ENCODE measurements around the gene C1orf174.

The C1orf174 gene

GRCh38 chr1:3908886-3909517, 8.9 kb upstream of the C1orf174 start:
- no peak for DNase-seq

DNA sequence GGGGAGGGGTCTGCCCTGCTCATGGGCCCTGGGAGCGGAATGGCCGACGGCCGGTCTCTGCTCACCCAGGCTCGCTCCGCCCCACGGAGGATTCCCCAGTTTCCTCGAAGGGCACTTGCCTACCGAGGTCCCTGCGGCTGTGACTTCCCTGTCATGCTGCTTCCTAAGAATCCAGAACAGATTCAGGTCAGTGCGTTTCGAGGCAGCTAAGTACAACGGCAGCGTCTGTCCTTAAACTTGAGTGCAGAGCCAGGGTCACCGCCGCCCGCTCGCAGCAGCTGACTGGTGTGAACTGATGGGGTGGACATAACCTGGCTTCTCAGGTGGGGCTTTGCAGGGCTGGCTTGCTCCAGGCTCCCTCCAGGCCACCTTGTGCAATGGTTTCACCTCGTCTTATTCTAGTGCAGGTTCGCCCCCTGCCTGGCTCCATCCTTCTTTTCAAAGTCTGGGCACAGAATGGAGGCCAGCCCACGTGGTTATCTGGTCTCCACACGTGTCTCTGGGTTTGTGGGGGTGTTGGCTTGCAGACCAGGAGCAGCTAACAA, 7.6 kb upstream of the C1orf174 start:
- DNase-seq = no peak

- peak in 1 of 2 experiments; percentile 66 for DNase-seq
Measured at GRCh38 chr1:3907031-3907534, 7.0 kb upstream of the C1orf174 start.

GRCh38 chr1:3906672-3907020, 6.6 kb upstream of the C1orf174 start:
- DNase-seq = no peak

- DNase-seq = no peak
Measured at GRCh38 chr1:3905953-3906671, 6.0 kb upstream of the C1orf174 start.

- DNase-seq = no peak
Measured at GRCh38 chr1:3905266-3905952, 5.3 kb upstream of the C1orf174 start.

GRCh38 chr1:3904843-3905185, 4.7 kb upstream of the C1orf174 start:
- no peak for DNase-seq

- no peak for DNase-seq
Measured at GRCh38 chr1:3904006-3904842, 4.2 kb upstream of the C1orf174 start.

DNA sequence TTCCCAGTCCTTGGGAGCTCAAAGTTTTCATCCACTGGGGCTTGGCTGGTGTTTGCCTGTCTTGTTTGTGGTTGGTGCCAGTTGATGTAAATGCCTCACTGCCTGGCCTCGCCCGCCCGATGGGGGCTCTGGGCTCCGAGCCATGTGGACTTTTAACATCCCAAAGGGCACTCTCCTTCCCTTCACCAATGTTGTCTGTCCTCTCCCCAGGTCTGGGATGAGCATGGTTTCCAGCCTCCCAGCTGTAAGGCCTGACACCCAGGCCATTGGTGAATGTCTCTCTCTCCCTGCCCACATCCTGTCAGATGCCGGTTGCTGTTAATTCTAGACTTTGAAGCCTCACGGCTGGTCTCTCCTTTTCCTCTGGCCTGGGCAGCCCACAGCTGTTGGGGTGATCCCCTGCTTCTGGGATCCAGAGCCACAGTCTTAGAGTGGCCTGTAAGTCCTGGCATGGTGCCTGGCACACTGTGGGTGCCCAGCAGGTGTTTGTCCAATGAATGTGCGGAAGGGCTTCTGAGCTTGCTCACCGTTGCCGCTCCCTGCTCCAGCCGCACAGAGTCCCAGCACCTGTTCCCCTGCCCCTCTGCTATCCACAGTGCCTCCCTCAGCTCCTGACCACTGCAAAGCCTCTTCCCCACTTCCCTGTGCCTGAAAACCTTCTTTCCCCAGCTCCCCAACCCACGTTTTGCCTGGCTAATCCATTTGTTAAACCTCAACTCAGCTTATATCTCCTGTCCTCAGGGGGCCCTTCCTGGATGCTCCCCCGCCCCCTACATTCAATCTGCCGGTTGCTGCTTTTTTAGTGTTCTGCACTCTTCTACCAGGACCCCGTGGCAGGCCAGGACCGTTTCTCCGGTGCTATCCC, 3.3 kb upstream of the C1orf174 start:
- peak in 1 of 2 experiments; percentile 41 for DNase-seq

GRCh38 chr1:3902571-3903091, 2.6 kb upstream of the C1orf174 start:
- peak in 1 of 2 experiments; percentile 42 for DNase-seq

- DNase-seq = peak in 1 of 2 experiments; percentile 32
Measured at GRCh38 chr1:3902111-3902511, 2.0 kb upstream of the C1orf174 start.

DNA sequence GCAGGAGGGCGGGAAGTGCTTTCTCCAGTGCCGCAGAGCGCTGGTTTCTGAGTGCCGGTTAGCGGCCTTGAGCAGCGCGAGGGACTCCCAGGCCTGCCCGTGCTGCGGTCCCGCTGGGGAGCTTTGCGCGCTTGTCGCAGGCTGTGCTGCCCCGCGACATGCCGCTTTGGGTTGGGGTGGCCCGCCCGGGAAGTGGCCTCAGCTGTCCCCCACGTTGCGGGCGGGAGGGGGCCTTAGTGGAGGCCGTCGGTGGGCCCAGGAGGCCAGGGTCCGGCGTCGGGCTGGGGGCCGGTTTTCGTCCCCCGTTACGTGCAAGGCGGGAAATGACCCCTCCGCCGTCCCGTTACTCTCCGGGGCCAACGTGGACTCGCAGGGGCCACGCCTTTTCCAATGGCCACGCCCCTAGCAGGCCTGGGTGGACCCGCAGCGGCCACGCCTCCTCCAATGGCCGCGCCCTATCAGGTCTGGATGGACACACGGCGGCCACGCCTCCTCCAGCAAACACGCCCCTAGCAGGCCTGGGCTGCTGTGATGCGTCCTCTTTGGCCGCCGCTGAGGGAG, 977 bp upstream of the C1orf174 start:
- DNase-seq = peak; percentile 97

GRCh38 chr1:3899754-3900149, 320 bp downstream of the C1orf174 start:
- DNase-seq = no peak

DNA sequence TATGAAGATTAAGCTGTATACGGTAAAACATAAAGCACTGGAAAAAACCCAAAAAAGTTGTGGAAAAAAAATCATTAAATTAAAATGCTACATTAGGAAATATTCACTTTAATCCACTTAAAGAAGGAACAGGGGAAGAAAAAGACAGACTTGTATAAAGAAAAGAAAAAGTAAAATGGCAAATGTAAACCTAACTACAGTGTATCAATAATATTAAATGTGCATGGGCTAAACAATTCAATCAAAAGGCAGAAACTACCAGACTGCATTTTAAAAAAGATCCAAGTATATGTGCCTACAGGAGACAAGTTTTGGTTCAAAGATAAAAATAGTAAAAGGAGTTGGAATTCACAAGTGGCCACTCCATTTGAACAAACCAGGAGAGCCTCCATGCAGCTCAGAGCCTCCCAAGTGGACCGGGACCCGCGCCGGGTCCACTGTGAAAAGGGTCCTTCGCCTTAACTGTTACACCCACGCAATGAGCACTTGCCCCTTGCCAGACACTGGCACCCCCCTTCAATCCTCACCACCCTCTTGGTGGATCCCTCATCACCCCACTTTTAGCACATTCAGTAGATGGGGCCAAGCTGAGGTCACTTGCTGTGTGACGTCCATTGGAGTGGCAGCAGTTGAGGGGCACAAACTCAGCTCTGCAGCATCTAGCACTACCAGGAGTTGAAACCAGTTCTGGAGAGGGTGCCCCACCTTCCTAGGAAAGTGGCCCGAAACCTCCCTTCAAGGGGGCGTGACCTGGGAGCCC, 898 bp downstream of the C1orf174 start:
- DNase-seq = no peak

DNA sequence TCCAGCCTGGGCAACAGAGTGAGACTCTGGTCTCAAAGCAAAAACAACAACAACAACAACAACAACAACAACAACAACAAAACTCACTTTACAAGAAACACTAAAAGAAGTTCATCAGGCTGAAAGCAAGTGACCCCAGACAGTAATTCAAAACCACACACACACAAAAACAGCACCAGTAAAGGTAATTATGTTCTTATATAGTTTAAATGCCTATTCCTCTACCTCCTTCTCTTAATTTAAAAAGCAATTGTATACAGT, 1.7 kb downstream of the C1orf174 start:
- no peak for DNase-seq

GRCh38 chr1:3896396-3897000, 3.6 kb downstream of the C1orf174 start:
- DNase-seq = no peak

- DNase-seq = no peak
Measured at GRCh38 chr1:3895951-3896325, 4.1 kb downstream of the C1orf174 start.

- no peak for DNase-seq
Measured at GRCh38 chr1:3895279-3895950, 4.7 kb downstream of the C1orf174 start.

DNA sequence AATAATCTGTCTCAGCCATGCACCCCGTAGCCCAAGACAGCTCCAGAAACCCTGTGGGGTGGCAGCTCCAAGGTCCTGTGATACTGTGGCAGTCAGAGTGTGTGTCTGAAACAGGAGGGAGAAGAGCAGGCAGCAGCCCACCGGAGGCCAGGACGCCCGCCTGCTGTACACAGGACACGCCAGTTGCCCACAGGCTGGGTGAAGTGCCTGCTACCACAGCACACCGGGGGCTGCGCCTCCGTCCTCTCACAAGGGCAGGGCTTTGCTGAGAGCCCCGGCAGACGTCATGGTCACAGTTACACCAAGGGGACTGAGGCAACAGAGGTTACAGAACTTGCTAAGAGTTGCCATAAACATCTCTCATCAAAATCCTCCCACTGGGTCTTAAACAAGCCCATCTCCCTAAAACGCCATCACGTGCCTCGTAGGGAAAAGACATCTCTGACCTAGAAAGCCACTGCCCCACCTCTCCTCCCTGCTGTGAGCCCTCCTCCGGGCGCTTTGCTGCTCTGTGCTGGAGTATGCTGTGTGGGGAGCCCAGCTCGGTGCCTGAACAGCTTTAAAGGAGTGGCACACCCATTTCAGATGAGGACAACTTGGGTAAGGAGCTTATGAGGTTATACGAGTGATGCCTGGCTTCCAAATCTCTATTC, 5.3 kb downstream of the C1orf174 start:
- no peak for DNase-seq

Data from activated T-cell treated with anti-CD3 and anti-CD28 coated beads, Interleukin-2, amount 50 U/mL, for 48 hours (primary cell).